Activated CD4-positive, CD25-positive, alpha-beta regulatory T cell treated with anti-CD3 and anti-CD28 coated beads, Interleukin-2, amount 50 U/mL, for 24 hours (primary cell): ENCODE data around the gene SDK2.

Experiments
- ATAC-seq, 2 donors: fragments of 150-1000 bp; cut with Tn5 transposase; one replicate each; pipeline ENCODE4 v1.10.0; 2021; ENCODE audit warnings: mild to moderate bottlenecking in 1 of 2, moderate library complexity in 1 of 2

Gene SDK2

GRCh38 chr17:73289549-73290254, 354.5 kb downstream of the SDK2 start:
- no peak for ATAC-seq

GRCh38 chr17:73288534-73289302, 355.5 kb downstream of the SDK2 start:
- ATAC-seq, result no peak

GRCh38 chr17:73286863-73287296, 357.4 kb downstream of the SDK2 start:
- ATAC-seq, result no peak

- no peak for ATAC-seq
These were observed 358.1 kb downstream of the SDK2 start for GRCh38 chr17:73285916-73286862.

GRCh38 chr17:73285603-73285908, 358.7 kb downstream of the SDK2 start:
- ATAC-seq, result no peak

GRCh38 chr17:73284906-73285602, 359.2 kb downstream of the SDK2 start:
- no peak for ATAC-seq
